HAP-1 (cell line): ENCODE data around the gene CDH3.

ENCODE experiments used
- DNase-seq, 2 experiments: peaks; one replicate each; pipeline ENCODE4 v3.0.0-alpha.2; 2016 to 2020; ENCODE audit warnings: low spot score in 2 of 2
- H3K27me3 ChIP-seq: fragments of 250-450 bp; sonication (Bioruptor Pico); 2 replicates; pipeline ENCODE4 v1.5.1; 2020; ENCODE audit warnings: low read depth, mild to moderate bottlenecking, moderate library complexity
- H3K36me3 ChIP-seq: fragments of 250-450 bp; sonication (Bioruptor Pico); replicated peaks from 2 replicates; pipeline ENCODE4 v1.5.1; 2020; ENCODE audit warnings: mild to moderate bottlenecking
- H3K4me1 ChIP-seq: fragments of 250-450 bp; sonication (Bioruptor Pico); 2 replicates; pipeline ENCODE4 v1.5.1; 2020; ENCODE audit warnings: mild to moderate bottlenecking
- H3K4me3 ChIP-seq: fragments of 250-450 bp; sonication (Bioruptor Pico); 2 replicates; pipeline ENCODE4 v1.5.1; 2020; ENCODE audit warnings: mild to moderate bottlenecking, moderate library complexity
- H3K9me3 ChIP-seq: fragments of 250-450 bp; sonication (Bioruptor Pico); 2 replicates; pipeline ENCODE4 v1.5.1; 2020; ENCODE audit warnings: mild to moderate bottlenecking, moderate library complexity
- in situ Hi-C: fragments of 300-500 bp; cut with MboI; formaldehyde crosslinking; loops from 3 replicates; pipeline ENCODE4 v1.14.3; 2020; ENCODE audit warnings: low sequenced_read_pairs, inconsistent platforms, mixed read lengths

Gene CDH3

GRCh38 chr16:68740628-68741346 lies 95.7 kb downstream of the CDH3 start:
- DNase-seq: no peak
- Histone ChIP-seq H3K27me3 (no peaks in the 10 kb centered on the region), H3K9me3 (no peaks in the 10 kb centered on the region), H3K4me1 (peaks cover 4% of the 10 kb centered on the region; the same call in 1 of the 2 replicates), H3K36me3 (no peaks in the 10 kb centered on the region), H3K4me3 (no peak overlapping the region)
- in situ Hi-C loops: no loop called here

- no peaks in the 10 kb centered on the region for H3K27me3 ChIP-seq
- H3K36me3 ChIP-seq: no peaks in the 10 kb centered on the region
- no peak overlapping the region for H3K4me3 ChIP-seq
- in situ Hi-C loops: no loop called here
- peaks cover 4% of the 10 kb centered on the region; the same call in 1 of the 2 replicates for H3K4me1 ChIP-seq
- H3K9me3 ChIP-seq: no peaks in the 10 kb centered on the region
- no peak for DNase-seq
Measured at GRCh38 chr16:68743664-68744063, 98.6 kb downstream of the CDH3 start.

- no peaks in the 10 kb centered on the region for H3K36me3 ChIP-seq
- H3K4me3 ChIP-seq: no peak overlapping the region
- no peaks in the 10 kb centered on the region for H3K9me3 ChIP-seq
- in situ Hi-C loops: no loop called here
- DNase-seq: no peak
- H3K27me3 ChIP-seq: no peaks in the 10 kb centered on the region
- H3K4me1 ChIP-seq: peaks cover 4% of the 10 kb centered on the region; the same call in 1 of the 2 replicates
Measured at GRCh38 chr16:68744744-68745280, 99.7 kb downstream of the CDH3 start.

GRCh38 chr16:68746951-68747350 lies 101.8 kb downstream of the CDH3 start:
- no peaks in the 10 kb centered on the region for H3K9me3 ChIP-seq
- H3K4me1 ChIP-seq: peaks cover 4% of the 10 kb centered on the region; the same call in 1 of the 2 replicates
- no peak overlapping the region for H3K4me3 ChIP-seq
- no peak for DNase-seq
- H3K27me3 ChIP-seq: no peaks in the 10 kb centered on the region
- in situ Hi-C loops: no loop called here
- no peaks in the 10 kb centered on the region for H3K36me3 ChIP-seq

GRCh38 chr16:68749432-68749831 lies 104.3 kb downstream of the CDH3 start:
- DNase-seq: no peak
- H3K4me1 ChIP-seq: no peaks in the 10 kb centered on the region
- H3K36me3 ChIP-seq: no peaks in the 10 kb centered on the region
- H3K27me3 ChIP-seq: no peaks in the 10 kb centered on the region
- in situ Hi-C loops: no loop called here
- H3K9me3 ChIP-seq: no peaks in the 10 kb centered on the region
- no peak overlapping the region for H3K4me3 ChIP-seq
